ENCODE results near the gene CD58. TPM values are rescaled to one million over a fixed set of nuclear protein-coding genes. Genes with fewer than 3 reads are reported as not detected.

The CD58 gene
- polyA plus RNA-seq, 6 donors from 2014 or later = 8.6 to 14.7 (median 9.9) TPM

Other genes starting within 250 kb of the CD58 start
- 10 to 100 TPM in 3 of 6 donors, 1 to 10 TPM in 3; 6.9 to 13.1 (median 10.2) TPM for gene ATP1A1, start 197.8 kb downstream of the CD58 start, polyA plus RNA-seq (ENCODE audit: low read depth in 6 of 6)
- not detected for gene IGSF3, start 96.7 kb upstream of the CD58 start, polyA plus RNA-seq (ENCODE audit: low read depth in 6 of 6)
- 1 to 10 TPM in 4 of 6 donors, under 1 TPM in 2; 0.35 to 1.2 (median 1.1) TPM for gene CD2, start 183.4 kb upstream of the CD58 start, polyA plus RNA-seq (ENCODE audit: low read depth in 6 of 6)